Hepatocyte (in vitro differentiated cells): Measurements from ENCODE around the gene FMN1. TPM values are rescaled to one million over a fixed set of nuclear protein-coding genes. Genes with fewer than 3 reads are reported as not detected.

Source experiments
- DNase-seq: peaks from one replicate; pipeline ENCODE4 v3.0.0-alpha.2; 2016; ENCODE audit warnings: low spot score
- H2AFZ ChIP-seq: fragments of 200-600 bp; sonication (generic); 2 replicates; pipeline ENCODE4 v1.6.0; 2016; ENCODE audit warnings: antibody characterized with exemption, mild to moderate bottlenecking
- H3K27ac ChIP-seq: fragments of 200-600 bp; sonication (generic); 2 replicates; pipeline ENCODE4 v1.5.1; 2016; ENCODE audit warnings: mild to moderate bottlenecking
- H3K27me3 ChIP-seq: fragments of 200-600 bp; sonication (generic); 2 replicates; pipeline ENCODE4 v1.6.1; 2016
- H3K36me3 ChIP-seq: fragments of 200-600 bp; sonication (generic); replicated peaks from 2 replicates; pipeline ENCODE4 v1.5.1; 2016; ENCODE audit warnings: low read depth; ENCODE audit not compliant: insufficient read depth
- H3K4me1 ChIP-seq: fragments of 200-600 bp; sonication (generic); 2 replicates; pipeline ENCODE4 v1.5.1; 2016; ENCODE audit warnings: mild to moderate bottlenecking, moderate library complexity; ENCODE audit not compliant: insufficient read depth
- H3K4me2 ChIP-seq: fragments of 200-600 bp; sonication (generic); 2 replicates; pipeline ENCODE4 v1.6.0; 2016
- H3K4me3 ChIP-seq: fragments of 200-600 bp; sonication (generic); 2 replicates; pipeline ENCODE4 v1.5.1; 2016; ENCODE audit warnings: mild to moderate bottlenecking
- H3K79me2 ChIP-seq: fragments of 200-600 bp; sonication (generic); 2 replicates; pipeline ENCODE4 v1.6.0; 2017; ENCODE audit warnings: mild to moderate bottlenecking
- H3K9me2 ChIP-seq: fragments of 200-600 bp; sonication (generic); replicated peaks from 2 replicates; pipeline ENCODE4 v1.6.0; 2017; ENCODE audit warnings: mild to moderate bottlenecking; ENCODE audit not compliant: insufficient read depth
- H3K9me3 ChIP-seq: fragments of 200-600 bp; sonication (generic); 2 replicates; pipeline ENCODE4 v1.5.1; 2016; ENCODE audit warnings: low read depth, mild to moderate bottlenecking
- H4K20me1 ChIP-seq: fragments of 200-600 bp; sonication (generic); 2 replicates; pipeline ENCODE4 v1.6.0; 2016; ENCODE audit warnings: mild to moderate bottlenecking; ENCODE audit not compliant: insufficient read depth, poor library complexity, severe bottlenecking
- EZH2 ChIP-seq: fragments of 200-600 bp; sonication (generic); IDR thresholded peaks from 2 replicates; pipeline ENCODE4 v1.6.1; 2016; ENCODE audit warnings: antibody characterized with exemption, mild to moderate bottlenecking, borderline replicate concordance
- EZH2phosphoT487 ChIP-seq: fragments of 200-600 bp; sonication (generic); IDR thresholded peaks from one replicate; pipeline ENCODE4 v1.6.1; 2018; ENCODE audit warnings: antibody characterized with exemption, mild to moderate bottlenecking, low read depth, moderate library complexity; ENCODE audit not compliant: unreplicated experiment, severe bottlenecking
- WGBS: methylation state at CpG from one replicate; pipeline ENCODE4 v1.1.6; 2016; ENCODE audit warnings: low lambda C conversion rate; ENCODE audit errors: missing lambda C conversion rate; 5-methylcytosine and 5-hydroxymethylcytosine counted together
- polyA plus RNA-seq: library from polyadenylated mRNA; unstranded; fragments of >200 nt; fragmentation: Nextera tagmentation; extraction: Ambion mirVana; gene quantifications from 2 replicates; pipeline ENCODE4 v1.2.1, GENCODE V29; 2016
- total RNA-seq: library from RNA; depleted of rRNA; stranded (reverse); fragments of >200 nt; gene quantifications from 2 replicates; pipeline ENCODE4 v1.2.3, GENCODE V29; 2014
- TF ChIP-seq, protein P1 (sequence below): fragments of 200-600 bp; sonication (generic); IDR thresholded peaks from 2 replicates; pipeline ENCODE4 v1.5.1; 2016; ENCODE audit warnings: antibody characterized with exemption, mild to moderate bottlenecking; ENCODE audit not compliant: poor library complexity

FMN1 gene
- total and polyA plus RNA-seq, 2 experiments from 2014 or later, result 0.07 to 0.70 TPM

DNA sequence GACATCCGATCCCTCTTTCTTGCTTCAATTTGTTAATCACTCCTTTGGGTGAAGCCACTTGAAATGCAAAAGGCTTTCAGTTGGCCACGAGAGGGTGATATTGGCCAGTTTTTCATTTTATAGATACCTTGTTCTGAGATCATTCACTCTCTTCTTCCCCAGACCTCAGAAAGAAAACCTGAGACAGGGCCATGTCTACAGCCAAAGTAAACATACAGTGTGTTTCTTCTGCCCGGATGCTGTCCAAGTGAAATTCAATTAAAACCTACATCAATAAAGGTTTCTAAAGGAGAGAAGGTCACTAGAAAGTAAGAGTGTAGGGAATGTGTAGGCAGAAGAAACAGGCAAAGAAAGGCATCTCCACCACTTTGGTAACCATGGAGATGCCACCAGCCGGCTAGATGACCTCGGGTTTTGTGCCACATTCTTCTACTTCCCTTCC, 39.5 kb upstream of the FMN1 start:
- peak; percentile 58 for DNase-seq
- H3K9me3 ChIP-seq, result no peaks in the 10 kb centered on the region
- no peaks in the 10 kb centered on the region for H3K79me2 ChIP-seq
- H3K36me3 ChIP-seq, result no peaks in the 10 kb centered on the region
- H3K27ac ChIP-seq, result no peak overlapping the region
- no peak overlapping the region for H3K4me3 ChIP-seq
- H3K4me2 ChIP-seq, result no peak overlapping the region
- no peaks in the 10 kb centered on the region for H4K20me1 ChIP-seq
- WGBS, result 55% methylated on average over 5 of the region's 5 CpGs
- no peaks in the 10 kb centered on the region for H3K4me1 ChIP-seq
- no peaks in the 10 kb centered on the region for H3K9me2 ChIP-seq
- H2AFZ ChIP-seq, result no peak overlapping the region
- no peak for TF ChIP-seq EZH2
- TF ChIP-seq, protein P1, sequence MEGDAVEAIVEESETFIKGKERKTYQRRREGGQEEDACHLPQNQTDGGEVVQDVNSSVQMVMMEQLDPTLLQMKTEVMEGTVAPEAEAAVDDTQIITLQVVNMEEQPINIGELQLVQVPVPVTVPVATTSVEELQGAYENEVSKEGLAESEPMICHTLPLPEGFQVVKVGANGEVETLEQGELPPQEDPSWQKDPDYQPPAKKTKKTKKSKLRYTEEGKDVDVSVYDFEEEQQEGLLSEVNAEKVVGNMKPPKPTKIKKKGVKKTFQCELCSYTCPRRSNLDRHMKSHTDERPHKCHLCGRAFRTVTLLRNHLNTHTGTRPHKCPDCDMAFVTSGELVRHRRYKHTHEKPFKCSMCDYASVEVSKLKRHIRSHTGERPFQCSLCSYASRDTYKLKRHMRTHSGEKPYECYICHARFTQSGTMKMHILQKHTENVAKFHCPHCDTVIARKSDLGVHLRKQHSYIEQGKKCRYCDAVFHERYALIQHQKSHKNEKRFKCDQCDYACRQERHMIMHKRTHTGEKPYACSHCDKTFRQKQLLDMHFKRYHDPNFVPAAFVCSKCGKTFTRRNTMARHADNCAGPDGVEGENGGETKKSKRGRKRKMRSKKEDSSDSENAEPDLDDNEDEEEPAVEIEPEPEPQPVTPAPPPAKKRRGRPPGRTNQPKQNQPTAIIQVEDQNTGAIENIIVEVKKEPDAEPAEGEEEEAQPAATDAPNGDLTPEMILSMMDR, result peak; percentile 67
- TF ChIP-seq EZH2phosphoT487, result no peak
- H3K27me3 ChIP-seq, result no peaks in the 10 kb centered on the region

DNA sequence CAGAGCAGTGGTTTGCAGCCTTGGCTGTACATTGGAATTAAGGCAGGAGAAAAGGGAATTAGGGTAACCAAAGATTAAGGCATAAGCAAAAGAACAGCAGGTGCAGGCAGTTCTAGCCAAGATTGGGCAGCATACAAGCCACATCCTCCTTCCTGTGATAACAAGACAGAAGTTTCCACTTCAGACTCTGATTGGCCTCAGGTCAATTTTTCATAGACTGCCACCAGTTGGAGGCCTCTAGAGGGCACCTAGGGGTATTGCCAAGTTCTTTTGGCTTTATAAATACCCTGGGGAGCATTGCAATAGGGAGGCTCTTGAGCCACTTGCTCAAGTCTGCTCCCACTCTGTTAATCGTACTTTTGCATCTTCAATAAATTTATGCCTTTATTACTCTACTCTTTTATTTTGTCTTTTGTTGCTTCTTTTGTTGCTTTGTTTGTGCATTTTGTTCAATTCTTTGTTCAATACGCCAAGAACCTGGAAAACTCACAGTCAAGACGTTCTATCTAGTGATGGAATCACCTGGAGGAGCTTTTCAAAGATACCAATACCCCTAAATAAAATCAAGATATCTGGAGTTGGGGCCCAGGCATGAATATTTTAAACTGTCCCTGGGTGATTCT, 32.2 kb upstream of the FMN1 start:
- H3K9me3 ChIP-seq, result no peaks in the 10 kb centered on the region
- H4K20me1 ChIP-seq, result no peaks in the 10 kb centered on the region
- WGBS, result 92% methylated on average over 3 of the region's 3 CpGs

DNA sequence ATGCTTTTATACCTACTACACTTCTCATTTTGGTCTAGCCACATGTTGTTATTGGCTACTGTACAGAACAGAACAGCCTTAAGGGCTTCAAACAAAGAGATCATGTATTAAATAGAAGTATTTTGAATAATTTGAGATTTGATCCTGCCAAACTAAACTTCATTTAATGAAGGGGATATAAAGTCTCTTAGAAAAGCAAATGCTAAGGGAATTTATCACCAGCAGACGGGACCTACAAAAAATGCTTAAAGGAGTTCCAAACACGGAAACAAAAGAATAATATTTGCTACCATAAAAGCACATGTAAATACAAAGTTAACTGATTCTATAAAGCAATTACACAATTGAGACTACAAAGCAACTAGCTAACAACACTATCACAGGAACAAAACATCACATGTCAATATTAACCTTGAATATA, 23.6 kb upstream of the FMN1 start:
- Histone ChIP-seq H3K36me3 (no peaks in the 10 kb centered on the region), H3K4me2 (no peak overlapping the region), H4K20me1 (no peaks in the 10 kb centered on the region), H3K9me2 (no peaks in the 10 kb centered on the region), H3K9me3 (no peaks in the 10 kb centered on the region), H3K4me1 (no peaks in the 10 kb centered on the region), H2AFZ (no peak overlapping the region), H3K27me3 (no peaks in the 10 kb centered on the region), H3K4me3 (no peak overlapping the region), H3K79me2 (no peaks in the 10 kb centered on the region), H3K27ac (no peak overlapping the region)
- DNase-seq, result no peak
- 47% methylated on average over 2 of the region's 2 CpGs for WGBS
- TF ChIP-seq EZH2 (no peak), EZH2phosphoT487 (no peak)
- TF ChIP-seq, protein P1, result no peak

More for the DNA sequence above, 32.2 kb upstream of the FMN1 start:
- Histone ChIP-seq H3K79me2 (no peaks in the 10 kb centered on the region), H3K4me2 (no peak overlapping the region), H3K4me3 (no peak overlapping the region), H2AFZ (no peak overlapping the region), H3K27ac (no peak overlapping the region), H3K9me2 (no peaks in the 10 kb centered on the region), H3K36me3 (no peaks in the 10 kb centered on the region), H3K27me3 (no peaks in the 10 kb centered on the region), H3K4me1 (no peaks in the 10 kb centered on the region)
- peak; percentile 46 for DNase-seq
- no peak for TF ChIP-seq EZH2phosphoT487
- TF ChIP-seq EZH2, result no peak
- TF ChIP-seq, protein P1, result peak; percentile 11
